HG03196 (cell line): Measurements from ENCODE around the gene WDR27.
"Not testable (repeated sequence)": the region's sequence is repeated elsewhere in the genome, so short reads cannot be mapped to it uniquely, and the experiment has no call there.

ENCODE experiments used
- ATAC-seq: cut with Tn5 transposase; IDR thresholded peaks from one replicate; pipeline ENCODE4 v1.9.1; 2021; ENCODE audit not compliant: unreplicated experiment

WDR27 gene

DNA sequence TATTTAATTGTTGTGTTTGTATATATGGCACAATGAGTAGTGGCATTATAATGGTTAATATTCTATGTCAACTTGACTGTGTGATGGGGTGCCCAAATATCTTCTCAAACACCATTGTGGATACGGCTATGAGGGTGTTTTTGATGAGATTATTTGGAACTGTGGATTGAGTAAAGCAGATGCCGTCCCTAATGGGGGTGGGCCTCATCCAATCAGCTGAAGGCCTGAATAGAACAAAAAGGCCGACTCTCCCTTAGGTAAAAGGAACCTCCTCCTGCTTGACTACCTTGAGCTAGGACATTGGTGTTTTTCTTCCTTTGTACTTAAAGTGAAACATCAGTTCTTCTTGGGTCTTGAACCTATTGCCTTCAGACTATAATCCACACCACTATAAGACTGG, 207.8 kb downstream of the WDR27 start:
- ATAC-seq: no peak

DNA sequence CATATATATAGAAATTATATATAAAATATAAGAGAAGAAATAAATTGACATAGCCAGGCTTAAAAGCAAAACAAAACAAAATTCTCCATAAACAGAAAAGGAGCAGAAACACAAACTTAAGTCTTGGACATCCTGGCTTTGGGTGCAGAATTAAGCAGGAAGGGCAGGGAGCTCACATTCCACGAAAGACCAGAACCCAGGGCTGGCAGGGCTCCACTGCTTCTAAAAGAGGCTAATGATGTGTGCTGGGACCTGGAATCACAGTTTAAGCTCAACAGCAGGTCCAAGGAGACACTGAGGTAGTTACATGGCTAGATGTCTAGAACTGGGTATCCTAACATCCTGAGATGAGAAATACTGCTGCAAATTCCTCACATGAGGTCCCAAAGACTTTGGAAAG, 210.3 kb downstream of the WDR27 start:
- no peak for ATAC-seq

DNA sequence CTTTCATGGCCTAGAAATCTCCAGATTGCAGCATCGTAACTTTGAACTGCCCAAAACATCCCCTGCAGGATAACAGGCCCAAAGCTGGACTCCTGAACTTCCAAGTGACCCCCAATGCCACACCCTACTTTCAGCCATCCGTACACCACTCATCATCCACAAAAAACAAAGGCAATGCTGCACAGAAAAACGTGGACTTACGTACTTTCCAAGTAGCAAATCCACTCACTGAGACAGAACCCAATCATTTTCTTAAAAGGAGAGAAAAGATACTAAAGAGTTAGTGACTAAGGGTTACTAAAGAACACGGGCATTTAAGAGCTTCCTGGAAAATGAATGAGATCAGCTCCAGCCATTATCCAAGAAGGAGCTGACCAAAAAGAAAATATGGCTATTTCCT, 211.0 kb downstream of the WDR27 start:
- no peak for ATAC-seq

DNA sequence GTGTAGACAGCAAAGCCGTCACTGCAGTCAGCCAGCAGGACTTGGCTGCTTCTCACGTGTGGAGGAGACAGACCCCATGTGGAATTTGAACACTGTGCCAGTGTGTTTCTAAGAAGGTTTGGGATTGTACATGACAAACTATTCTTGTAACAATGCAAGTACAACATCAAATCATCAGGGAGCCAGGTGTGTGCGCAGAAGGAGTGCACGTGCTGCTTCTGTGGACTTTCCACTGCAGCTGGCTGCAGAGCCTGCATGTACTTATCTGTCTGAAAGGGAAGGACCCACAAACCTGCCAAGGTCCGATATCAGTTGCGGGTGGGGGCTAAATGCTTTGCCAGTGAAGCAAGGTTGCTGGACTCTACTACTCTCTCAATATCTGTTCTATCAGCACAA, 211.6 kb downstream of the WDR27 start:
- no peak for ATAC-seq

DNA sequence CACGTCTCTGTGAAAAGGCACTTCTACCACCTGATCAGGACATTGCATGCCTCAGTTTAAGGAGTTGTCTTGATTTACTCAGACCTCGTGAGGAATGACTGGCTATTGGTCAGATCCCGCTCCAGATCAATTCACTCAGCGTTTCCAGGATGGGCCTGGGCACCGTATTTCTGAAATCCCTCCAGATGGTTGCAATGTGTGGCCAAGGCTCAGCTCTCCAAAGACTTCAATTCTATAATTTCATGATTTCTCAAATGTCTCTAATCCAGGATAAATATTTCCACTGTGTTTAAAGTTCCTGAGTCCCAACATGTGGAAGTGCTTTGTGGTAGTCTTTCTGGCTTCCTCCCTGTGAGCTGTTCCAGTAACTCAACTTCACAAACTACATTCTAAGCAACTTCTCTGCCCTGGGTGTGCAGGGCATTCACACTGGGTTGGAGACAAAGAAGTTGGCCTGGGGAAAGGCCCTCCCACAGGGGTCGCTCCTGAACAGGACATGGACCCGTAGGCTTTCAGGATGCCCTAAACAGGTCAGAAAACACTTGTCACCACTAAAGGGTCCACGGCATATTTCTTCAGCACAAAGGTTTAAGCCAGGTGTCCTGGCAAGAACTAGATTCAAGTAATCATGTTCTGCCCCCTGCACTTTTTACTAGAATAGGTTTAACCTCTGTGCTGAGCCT, 212.1 kb downstream of the WDR27 start:
- no peak for ATAC-seq

DNA sequence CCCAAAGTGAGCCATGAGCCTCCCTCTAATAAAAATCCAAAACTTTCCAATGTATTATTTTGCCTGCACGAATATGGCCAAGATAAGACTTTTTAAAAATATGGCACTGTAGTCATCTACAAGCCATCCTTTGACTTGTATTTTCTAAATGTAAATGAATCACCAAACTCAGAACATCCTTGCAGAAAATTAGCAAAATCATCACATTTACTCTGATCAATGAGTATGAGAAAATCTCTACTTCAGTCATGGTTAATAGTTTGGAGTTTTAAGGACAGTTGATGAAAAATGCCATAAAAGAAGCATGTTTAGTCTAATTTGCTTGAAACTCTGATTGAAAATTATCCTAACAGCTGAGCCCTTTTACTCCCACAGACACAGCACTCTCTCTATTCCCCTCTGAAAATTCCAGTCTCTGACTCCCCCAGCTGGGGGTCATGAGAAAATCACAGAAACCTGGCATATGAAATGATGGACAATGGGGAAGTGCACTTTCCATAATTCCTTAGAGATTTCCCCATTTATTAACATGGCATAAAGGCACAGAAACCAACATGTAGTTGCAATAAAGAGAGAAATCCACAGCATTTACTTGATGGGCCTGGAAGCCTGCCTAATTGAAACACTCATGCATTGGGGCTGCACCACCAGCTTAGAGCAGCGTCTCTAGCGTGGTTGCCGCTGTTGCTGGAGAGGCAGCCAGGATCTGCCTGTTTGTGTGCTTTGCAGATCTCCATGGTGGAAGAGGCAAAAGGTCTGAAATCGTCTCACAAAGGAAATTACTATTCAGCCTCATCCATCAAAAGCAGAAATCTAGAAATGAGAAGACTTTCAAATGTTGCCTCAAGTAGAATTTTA, 214.0 kb downstream of the WDR27 start:
- no peak for ATAC-seq

DNA sequence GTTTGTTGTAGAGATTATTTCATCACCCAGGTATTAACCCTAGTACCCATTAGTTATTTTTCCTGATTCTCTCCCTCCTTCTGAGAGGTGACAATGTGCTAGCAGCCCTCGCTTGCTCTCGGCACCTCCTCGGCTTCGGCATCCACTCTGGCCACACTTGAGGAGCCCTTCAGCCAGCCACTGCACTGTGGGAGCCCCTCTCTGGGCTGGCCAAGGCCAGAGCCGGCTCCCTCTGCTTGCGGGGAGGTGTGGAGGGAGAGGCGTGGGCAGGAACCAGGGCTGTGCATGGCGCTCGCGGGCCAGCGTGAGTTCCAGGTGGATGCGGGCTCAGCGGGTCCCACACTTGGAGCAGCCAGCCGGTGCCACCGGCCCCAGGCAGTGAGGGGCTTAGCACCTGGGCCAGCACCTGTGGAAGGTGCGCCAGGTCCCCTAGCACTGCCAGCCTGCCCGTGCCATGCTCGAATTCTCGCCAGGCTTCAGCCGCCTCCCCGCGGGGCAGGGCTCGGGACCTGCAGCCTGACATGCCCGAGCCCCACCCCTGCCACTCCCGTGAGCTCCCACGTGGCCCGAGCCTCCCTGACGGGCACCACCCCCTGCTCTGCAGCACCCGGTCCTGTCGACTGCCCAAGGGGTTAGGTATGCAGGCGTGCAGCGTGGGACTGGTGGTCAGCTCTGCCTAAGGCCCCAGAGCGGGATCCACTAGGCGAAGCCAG, 221.9 kb downstream of the WDR27 start:
- no peak for ATAC-seq

DNA sequence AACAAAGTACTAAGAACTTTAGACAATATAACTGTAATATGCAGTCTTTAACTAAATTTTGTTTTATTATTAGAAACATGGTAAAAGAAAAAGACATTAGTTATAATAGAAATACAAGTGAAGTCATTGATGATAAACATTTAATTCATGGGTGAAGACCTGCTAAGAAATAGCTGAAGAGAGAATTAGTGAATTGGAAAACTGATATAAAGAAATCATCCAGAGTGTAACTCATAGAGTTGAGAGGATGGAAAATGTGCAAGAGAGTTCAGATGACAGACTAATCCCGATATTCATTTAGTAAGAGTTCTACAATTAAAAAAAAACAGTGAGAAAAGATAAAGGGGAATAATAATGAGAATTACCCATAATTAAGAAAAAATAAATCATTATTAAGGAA, 227.5 kb downstream of the WDR27 start:
- ATAC-seq: no peak

DNA sequence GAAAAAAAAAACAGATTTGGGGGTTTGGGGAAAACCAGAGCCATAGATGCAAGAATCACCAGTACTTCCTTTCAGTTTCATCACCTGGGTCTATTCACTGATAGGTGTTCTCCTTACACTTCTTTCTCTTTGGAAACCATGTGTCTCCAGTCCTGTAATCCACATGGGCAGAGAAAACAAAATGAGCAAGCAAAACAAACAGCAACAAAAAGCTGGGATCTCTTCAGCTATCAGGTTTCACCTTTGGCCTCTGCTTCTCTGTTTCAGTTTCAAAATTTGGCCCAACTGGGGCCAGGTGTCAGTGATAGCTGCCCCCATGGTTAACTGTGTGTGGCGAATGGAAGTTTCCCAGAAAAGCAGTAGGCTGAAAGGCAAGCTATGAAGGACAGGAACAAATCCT, 228.2 kb downstream of the WDR27 start:
- ATAC-seq: peak; percentile 59

DNA sequence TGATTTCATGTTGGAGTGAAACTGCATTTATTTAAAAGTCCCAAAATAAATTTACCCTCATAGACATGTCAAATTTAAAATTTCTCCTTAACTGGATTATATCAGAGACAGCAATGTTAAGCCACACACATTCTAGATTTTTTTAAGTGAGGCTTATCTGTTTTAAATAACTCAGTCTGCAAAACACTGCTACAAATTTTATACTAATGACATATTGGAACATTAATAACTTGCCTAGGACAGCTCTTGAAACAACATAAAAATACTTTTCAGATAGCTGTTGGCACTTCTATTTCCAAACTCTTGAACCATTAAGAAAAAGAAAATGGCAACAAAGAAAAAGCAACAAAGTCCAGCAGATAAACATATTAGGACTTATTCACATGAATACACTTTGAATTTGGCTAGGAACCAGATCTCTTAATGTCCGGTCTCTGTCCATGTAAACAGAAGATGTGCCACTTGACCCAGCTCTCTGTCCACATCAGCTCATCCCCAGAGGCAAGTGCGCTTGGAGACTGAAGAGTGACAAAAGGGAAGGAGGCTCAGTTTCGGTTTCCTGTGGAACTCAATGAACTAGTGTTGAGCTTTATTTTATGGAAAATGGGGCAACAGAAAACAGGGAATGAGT, 228.9 kb downstream of the WDR27 start:
- no peak for ATAC-seq

DNA sequence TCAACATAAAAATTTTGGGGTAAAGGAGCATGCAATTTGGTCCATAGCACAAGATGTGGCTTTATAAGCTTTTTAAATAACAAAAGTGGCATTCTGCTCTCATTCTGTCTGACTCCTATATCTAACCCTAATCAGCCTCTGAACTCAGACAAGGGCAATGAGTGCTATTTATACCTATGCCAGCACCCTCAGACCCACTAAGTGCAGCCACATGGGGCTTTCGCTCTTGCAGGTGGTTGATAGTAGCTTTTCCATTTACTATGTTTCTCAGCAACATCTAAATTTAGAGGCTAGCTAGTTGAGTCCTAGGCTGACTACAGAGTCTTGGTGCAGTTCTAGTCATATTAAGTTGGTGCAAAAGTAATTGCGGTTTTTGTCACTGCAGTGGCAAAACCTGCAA, 231.0 kb downstream of the WDR27 start:
- ATAC-seq: no peak

DNA sequence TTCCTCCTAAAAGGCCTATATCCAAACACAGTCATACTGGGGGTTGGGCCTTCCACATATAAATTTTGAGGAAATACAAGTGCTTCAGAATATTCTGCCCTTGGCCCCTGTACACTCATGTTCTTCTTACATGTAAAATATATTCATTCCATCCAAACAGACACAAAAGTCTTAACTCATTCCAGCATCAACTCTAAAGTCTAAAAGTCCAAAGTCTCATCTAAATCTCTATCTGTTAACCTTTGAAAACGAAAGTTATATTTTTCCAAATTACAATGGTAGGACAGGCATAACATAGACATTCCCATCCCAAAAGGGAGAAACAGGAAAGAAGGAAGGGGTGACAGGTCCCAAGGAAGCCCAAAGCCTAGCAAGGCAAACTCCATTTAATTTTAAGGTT, 232.8 kb downstream of the WDR27 start:
- ATAC-seq: no peak

DNA sequence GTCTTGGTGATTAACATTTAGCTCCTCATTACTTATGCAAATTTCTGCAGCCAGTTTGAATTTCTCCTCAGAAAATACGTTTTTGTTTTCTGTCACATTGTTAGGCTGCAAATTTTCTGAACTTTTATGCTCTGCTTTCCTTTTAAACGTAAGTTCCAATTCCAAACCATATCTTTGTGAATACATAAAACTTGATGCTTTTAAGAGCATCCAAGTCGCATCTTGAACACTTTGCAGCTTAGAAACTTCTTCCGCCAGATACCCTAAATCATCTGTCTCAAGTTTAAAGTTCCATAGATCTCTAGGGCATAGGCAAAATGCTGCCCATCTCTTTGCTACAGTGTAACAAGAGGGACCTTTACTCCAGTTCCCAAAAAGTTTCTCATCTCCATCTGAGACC, 234.1 kb downstream of the WDR27 start:
- ATAC-seq: not testable (repeated sequence)

DNA sequence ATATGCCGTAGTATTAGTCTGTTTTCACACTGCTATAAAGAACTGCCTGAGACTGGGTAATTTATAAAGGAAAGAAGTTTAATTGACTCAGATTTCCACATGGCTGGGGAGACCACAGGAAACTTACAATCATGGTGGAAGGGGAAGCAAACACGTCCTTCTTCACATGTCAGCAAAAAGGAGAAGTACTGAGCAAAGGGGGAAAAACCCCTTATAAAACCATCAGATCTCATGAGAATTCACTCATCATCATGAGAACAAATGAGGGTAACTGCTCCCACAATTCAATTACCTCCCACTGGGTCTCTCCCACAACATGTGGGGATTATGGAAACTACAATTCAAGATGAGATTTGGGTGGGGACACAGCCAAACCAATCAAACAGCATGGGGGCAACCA, 235.6 kb downstream of the WDR27 start:
- not testable (repeated sequence) for ATAC-seq

DNA sequence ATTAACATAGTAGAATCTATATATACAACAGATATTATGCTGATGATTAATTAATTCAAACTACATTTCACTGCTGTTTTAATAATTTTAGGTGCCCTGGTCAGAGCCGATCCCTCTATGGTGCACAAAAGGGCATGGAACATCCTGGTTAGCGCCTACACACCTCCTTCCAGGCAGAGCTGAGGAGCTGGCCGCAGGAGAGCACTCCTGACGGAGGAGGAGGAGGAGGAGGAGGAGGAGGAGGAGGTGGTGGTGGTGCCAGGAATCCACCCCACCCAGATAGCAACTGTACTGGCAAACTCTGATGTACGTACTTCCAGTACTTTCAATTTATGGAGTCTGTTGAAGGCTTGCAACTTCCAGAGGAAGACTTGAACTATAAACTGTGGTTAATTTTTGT, 244.1 kb downstream of the WDR27 start:
- no peak for ATAC-seq

DNA sequence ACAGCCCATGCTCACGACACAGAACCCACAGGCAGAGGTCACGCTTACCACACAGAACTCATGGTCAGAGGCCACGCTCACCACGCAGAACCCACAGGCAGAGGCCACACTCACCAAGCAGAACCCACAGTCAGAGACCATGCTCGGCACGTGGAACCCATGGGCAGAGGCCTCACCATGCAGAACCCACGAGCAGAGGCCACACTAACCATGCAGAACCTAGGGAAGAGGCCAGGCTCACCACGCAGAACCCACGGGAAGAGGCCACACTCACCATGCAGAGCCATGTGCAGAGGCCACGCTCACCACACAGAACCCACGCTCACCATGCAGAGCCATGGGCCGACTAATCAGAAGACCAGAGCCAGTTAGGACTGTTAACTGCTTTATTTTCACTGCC, 245.0 kb downstream of the WDR27 start:
- no peak for ATAC-seq

DNA sequence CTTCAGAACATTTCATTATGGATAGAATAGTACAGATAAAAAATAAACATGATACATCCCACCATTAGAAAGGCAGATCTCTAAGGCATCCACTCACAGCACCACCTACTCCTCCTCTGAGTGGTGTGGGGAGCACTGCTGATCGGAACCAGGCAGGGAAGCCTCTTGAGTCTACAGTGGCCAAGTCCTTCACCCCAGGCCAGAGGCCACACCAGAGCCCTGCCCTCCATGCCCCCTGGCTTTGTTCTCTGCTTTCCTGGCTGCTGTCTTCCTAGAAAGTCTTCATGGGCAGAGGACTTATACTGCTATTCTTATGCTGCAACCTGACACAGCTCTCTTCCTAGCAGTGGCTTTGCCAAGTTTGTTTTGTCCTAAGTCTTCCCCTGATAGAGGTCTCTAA, 246.4 kb downstream of the WDR27 start:
- ATAC-seq: no peak

DNA sequence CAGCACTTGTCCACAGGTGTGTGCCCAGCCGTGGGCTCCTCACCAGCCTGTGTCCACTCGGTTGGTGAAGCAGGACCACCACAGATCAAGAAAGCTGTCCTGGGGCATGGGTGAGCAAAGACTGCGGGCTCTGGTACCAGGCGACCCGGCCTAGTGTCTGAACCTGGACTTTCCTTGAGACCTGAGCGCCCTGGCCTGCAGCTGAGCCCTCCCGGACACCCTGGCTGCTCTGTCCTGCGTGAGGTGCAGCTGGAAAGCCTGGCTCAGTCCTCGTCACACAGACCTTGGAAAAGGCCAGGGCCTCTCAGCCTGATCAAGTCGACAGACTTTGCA, 247.0 kb downstream of the WDR27 start:
- ATAC-seq: no peak

DNA sequence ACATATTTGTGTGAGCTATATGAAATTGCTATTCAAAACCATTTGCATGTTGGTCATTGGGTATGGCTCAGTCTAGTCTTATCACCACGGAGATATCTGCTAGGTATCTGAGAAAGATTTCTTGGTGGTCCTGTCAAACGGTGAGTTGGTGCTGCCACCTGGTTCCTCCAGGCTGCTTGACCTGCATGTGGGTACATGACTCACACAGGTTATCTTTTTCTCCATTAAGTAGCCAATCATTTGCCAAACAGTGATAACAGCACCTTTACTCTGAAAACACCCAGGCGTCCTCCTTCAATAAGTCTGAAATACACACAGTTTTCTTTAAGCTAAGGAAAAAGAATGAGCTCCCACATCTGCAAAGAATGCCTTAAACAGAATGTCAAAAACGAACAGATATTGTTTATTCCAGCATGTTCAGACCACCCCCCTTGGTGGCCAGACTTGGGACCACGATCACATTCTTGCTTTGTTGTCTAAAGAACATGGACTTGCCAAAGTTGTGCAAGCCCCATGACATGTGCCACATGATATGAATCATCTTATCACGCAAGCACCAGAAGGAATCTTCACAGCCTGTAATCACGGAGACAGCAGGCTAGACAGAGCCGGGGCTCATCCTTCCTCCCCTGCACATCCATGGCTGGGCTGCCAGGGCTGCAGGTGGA, 247.5 kb downstream of the WDR27 start:
- no peak for ATAC-seq

DNA sequence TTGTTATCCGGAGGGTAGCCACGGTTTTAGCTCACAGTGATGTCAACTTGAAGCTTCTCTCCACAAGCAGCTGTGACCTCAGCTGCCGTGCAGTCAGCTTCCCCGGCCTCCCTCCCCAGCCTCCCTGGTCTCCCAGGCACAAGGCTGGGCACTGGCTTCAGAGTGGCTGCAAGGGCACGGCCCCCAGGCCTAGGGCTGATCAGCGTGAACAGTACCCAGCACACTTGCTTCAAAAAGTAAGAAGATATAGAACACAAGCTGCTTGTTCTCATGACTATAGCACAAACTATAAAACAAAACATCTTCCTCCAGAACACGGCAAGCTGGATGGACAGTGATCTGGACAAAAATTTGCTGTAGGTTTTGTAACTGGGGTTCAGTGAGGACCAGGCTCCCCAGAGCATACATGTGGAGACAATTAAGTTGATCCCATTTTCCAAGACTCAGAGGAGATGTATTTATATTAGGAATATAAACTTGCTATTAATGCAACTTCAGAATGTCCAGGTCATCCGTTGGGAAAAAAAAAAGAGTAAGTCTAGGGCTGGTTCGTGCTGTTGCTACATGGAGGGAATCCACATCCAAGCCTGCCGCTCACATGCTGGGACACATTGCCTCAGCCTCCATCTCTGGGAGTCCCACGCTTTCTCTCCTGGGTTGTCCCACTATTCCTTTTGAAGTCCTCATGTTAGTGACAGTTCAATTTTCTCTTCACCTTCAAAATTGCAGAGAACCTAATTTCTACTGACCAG, 248.8 kb downstream of the WDR27 start:
- ATAC-seq: no peak
